GM10248 (cell line): ENCODE data around the gene NEU1.
"Not testable (repeated sequence)": the region's sequence is repeated elsewhere in the genome, so short reads cannot be mapped to it uniquely, and the experiment has no call there.

Experiments used
- CTCF ChIA-PET: fragments of 300-600 bp; sonication (Branson Sonifier 250); formaldehyde crosslinking; extraction: SDS; loops from one replicate; lab custom pipeline; 2021; ENCODE audit warnings: antibody characterized with exemption; lab: Yijun Ruan, JAX
- POLR2A ChIA-PET: fragments of 350-650 bp; sonication (Branson Sonifier 250); formaldehyde crosslinking; extraction: SDS; loops from one replicate; lab custom pipeline; 2020; ENCODE audit warnings: antibody characterized with exemption; lab: Yijun Ruan, JAX
- DNase-seq: peaks from one replicate; pipeline ENCODE4 v3.0.0; 2012; ENCODE audit errors: extremely low spot score
- TF ChIP-seq, protein P1 (sequence below): IDR thresholded peaks from 2 replicates; pipeline ENCODE4 v1.5.1; 2012; ENCODE audit warnings: mild to moderate bottlenecking, low read depth; ENCODE audit errors: extremely low read depth, missing control alignments, control extremely low read depth

The NEU1 gene

DNA sequence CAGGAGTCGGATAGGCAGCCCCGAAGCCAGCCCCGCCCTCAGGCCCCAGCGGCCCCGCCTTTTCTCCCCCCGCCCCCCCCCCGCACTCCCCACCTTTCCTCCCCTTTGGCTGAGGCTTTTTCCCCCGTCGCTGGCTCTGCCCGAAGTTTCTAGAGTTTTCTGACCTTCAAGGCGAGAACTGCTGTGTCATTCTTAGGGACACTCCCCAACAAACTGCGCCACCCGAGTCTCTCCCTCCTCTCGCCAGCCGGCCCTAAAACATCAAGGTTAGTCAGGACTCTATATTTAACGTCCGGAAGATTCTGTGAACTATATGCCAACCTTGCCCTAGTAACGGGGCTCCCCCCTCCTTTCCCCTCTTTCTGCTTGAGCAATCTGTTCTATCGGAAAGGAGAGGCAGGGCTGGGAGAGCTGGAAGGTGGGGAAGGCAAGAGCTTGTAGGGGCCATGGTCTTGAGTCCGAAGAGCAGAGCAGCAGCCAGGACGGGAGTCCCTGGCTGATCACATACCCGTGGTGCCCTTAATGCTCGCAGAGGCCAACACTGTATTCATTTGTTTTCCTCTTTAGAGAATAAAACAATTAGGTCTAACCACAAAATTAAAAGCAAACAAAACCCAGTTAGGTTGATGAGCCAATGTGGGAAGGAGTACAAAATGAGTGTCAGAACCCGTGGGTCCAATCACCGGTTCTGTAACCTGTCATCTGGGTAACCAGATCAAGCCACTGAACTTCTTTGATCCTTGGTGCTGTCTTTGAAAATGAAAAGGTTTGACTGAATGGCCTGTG is 40.4 kb downstream of the NEU1 start:
- POLR2A ChIA-PET: interaction anchor here (0.6 to 1.2 kb wide), 4 partner anchors 9 to 196 kb away, joined by 3 to 5 read pairs (median 4); partner anchors contain the start of gene VARS1
- TF ChIP-seq, protein P1, sequence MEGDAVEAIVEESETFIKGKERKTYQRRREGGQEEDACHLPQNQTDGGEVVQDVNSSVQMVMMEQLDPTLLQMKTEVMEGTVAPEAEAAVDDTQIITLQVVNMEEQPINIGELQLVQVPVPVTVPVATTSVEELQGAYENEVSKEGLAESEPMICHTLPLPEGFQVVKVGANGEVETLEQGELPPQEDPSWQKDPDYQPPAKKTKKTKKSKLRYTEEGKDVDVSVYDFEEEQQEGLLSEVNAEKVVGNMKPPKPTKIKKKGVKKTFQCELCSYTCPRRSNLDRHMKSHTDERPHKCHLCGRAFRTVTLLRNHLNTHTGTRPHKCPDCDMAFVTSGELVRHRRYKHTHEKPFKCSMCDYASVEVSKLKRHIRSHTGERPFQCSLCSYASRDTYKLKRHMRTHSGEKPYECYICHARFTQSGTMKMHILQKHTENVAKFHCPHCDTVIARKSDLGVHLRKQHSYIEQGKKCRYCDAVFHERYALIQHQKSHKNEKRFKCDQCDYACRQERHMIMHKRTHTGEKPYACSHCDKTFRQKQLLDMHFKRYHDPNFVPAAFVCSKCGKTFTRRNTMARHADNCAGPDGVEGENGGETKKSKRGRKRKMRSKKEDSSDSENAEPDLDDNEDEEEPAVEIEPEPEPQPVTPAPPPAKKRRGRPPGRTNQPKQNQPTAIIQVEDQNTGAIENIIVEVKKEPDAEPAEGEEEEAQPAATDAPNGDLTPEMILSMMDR: no peak
- DNase-seq: peak; percentile 71
- CTCF ChIA-PET: interaction anchor here (0.9 to 2.1 kb wide), 5 partner anchors 8 to 90 kb away, joined by 3 to 8 read pairs (median 3); partner anchors contain the start of gene LSM2

DNA sequence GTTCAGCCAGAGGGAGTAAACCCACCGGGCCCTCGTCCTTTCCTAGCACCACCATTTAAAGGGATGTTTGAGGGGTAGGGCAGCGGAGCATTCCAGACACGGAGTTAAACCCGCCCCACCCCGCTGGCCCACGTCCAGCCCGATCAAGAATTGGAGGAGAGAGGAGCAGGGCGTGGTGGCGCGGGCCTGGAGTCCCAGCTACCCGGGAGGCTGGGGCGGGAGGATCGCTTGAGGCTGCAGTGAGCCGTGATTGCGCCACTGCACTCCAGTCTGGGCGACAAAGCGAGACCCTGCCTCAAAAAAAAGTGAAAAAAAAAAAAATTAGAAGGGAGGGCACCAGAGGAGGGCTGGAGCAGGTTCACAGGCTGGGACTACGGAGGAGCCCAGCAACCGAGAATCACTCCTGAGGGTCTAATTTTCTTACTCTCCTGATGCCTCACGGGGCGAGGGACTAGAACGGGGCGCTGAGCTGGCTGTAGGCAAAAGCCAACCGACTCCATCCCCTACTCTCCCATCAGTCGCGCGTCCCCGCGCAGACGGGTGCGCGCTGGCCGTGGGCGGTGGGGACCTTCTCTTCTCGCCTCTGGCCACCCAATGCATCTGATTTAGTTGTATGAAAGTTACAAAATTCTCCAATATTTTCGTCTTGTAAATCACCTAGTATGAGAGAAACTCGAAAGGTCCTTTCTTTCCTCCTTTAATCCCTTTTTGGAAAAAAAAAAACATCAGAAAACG is 41.2 kb downstream of the NEU1 start:
- ChIA-PET POLR2A (interaction anchor here (0.6 kb wide), 1 partner anchor 45 kb away, joined by 5 read pairs; no protein-coding TSS in a partner anchor), CTCF (interaction anchor here (1.2 to 2.1 kb wide), 2 partner anchors 13 to 52 kb away, joined by 3 to 5 read pairs; no protein-coding TSS in a partner anchor)
- TF ChIP-seq, protein P1: no peak
- DNase-seq: peak; percentile 70

DNA sequence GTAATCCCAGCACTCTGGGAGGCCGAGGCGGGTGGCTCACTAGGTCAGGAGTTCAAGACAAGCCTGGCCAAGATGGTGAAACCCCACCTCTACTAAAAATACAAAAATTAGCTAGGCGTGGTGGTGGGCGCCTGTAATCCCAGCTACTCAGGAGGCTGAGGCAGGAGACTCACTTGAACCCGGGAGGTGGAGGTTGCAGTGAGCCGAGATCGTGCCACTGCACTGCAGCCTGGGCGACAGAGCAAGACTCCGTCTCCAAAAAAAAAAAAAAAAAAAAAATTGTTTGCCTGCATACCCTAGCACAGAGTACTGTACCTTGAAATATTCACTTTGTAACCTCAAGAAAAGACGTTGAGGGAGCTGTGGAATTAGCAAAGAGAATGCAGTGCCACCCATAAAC is 42.2 kb downstream of the NEU1 start:
- POLR2A ChIA-PET: interaction anchor here (0.7 kb wide), 1 partner anchor 130 kb away, joined by 10 read pairs; no protein-coding TSS in a partner anchor
- DNase-seq: not testable (repeated sequence)
- CTCF ChIA-PET: interaction anchor here (1.2 to 2.1 kb wide), 2 partner anchors 14 to 17 kb away, joined by 3 to 7 read pairs; partner anchors contain the start of gene LSM2

DNA sequence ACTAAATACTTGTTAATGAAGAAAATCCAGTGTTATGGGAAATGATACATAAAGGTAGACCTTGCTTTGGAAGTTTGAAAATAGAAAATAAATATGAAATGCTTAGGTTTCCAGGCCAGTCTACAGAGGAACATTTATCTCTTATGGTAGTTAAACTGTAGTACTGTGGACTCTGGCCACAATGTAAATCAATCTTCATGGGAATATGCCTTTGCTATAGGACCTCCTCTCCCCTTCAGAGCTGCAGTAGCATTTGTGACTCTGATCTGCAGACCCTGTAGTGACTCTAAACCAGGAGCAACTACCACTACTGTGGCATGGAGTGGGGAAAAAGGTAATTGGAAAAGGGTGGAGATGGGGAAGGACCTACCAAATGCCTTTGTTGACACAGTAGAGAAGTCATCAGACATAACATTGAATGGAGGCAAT is 42.7 kb downstream of the NEU1 start:
- POLR2A ChIA-PET: interaction anchor here (0.7 kb wide), 1 partner anchor 130 kb away, joined by 10 read pairs; no protein-coding TSS in a partner anchor
- CTCF ChIA-PET: interaction anchor here (1.2 to 2.1 kb wide), 2 partner anchors 13 to 16 kb away, joined by 3 to 7 read pairs; partner anchors contain the start of gene LSM2
- no peak for DNase-seq
- TF ChIP-seq, protein P1: no peak

DNA sequence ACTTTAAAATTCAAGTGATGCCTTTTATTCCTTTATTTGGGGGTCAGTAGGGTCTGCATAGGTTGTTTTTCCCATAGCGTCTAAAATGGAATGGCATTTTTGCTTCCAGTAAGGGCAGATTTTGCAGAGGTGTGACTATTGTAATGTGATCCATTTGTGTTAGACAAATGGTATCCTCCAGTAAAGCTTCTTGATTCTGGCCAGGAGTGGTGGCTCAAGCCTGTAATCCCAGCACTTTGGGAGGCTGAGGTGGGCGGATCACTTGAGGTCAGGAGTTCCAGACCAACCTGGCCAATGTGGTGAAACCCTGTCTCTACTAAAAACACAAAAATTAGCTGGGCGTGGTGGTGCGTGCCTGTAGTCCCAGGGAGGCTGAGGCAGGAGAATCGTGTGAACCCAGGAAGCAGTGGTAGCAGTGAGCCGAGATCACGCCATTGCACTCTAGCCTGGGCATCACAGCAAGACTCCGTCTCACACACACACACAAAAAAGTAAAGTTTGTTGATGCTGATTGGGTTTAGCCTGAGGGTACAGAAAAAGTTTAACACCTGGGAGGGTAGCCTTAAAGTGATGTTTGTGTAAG is 44.6 kb downstream of the NEU1 start:
- POLR2A ChIA-PET: interaction anchor here (1.1 to 1.5 kb wide), 2 partner anchors 8 to 17 kb away, joined by 4 read pairs; no protein-coding TSS in a partner anchor
- CTCF ChIA-PET, DNase-seq: not testable (repeated sequence)

DNA sequence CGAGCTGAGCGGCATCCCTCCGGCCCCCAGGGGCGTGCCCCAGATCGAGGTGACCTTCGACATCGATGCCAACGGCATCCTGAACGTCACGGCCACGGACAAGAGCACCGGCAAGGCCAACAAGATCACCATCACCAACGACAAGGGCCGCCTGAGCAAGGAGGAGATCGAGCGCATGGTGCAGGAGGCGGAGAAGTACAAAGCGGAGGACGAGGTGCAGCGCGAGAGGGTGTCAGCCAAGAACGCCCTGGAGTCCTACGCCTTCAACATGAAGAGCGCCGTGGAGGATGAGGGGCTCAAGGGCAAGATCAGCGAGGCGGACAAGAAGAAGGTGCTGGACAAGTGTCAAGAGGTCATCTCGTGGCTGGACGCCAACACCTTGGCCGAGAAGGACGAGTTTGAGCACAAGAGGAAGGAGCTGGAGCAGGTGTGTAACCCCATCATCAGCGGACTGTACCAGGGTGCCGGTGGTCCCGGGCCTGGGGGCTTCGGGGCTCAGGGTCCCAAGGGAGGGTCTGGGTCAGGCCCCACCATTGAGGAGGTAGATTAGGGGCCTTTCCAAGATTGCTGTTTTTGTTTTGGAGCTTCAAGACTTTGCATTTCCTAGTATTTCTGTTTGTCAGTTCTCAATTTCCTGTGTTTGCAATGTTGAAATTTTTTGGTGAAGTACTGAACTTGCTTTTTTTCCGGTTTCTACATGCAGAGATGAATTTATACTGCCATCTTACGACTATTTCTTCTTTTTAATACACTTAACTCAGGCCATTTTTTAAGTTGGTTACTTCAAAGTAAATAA is 45.3 kb downstream of the NEU1 start:
- POLR2A ChIA-PET: interaction anchor here (1.1 to 1.5 kb wide), 2 partner anchors 9 to 18 kb away, joined by 4 read pairs; no protein-coding TSS in a partner anchor
- CTCF ChIA-PET, DNase-seq: not testable (repeated sequence)

DNA sequence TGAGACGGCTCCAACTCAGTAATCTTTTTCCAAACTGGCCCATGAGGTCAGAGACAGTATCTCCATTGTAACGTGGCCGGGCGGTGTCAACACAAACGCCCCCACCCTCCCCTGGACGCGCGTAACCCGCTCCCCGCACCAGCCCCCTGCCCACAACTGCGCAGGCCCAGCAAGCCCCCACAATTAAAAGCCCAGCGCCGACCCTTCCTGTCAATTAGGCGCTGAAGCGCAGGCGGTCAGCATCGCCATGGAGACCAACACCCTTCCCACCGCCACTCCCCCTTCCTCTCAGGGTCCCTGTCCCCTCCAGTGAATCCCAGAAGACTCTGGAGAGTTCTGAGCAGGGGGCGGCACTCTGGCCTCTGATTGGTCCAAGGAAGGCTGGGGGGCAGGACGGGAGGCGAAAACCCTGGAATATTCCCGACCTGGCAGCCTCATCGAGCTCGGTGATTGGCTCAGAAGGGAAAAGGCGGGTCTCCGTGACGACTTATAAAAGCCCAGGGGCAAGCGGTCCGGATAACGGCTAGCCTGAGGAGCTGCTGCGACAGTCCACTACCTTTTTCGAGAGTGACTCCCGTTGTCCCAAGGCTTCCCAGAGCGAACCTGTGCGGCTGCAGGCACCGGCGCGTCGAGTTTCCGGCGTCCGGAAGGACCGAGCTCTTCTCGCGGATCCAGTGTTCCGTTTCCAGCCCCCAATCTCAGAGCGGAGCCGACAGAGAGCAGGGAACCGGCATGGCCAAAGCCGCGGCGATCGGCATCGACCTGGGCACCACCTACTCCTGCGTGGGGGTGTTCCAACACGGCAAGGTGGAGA is 47.4 kb downstream of the NEU1 start, which contains the start of the genes HSPA1A and HSPA1L:
Gene HSPA1A, plus strand, starts transcription at position 519 of the 814 bp plus-strand sequence. Its CDS starts 214 bp downstream, at position 733.
Gene HSPA1L, minus strand, starts transcription at position 259 of the 814 bp plus-strand sequence. CDS start 3,311 bp downstream, outside the sequence.
- DNase-seq: peak; percentile 86
- TF ChIP-seq, protein P1: no peak
- ChIA-PET CTCF (interaction anchor here (0.8 to 1.7 kb wide), 6 partner anchors 8 to 134 kb away, joined by 3 to 9 read pairs (median 4); partner anchors contain the start of genes LSM2 and LY6G5C), POLR2A (interaction anchor here (0.6 to 2.0 kb wide), 22 partner anchors 9 to 320 kb away, joined by 3 to 39 read pairs (median 4); partner anchors contain the start of genes C6orf47, HSPA1B, LSM2 and VARS1)
